HG02678 (cell line): ENCODE data around the gene RNASE1.
"Not testable (repeated sequence)": the region's sequence is repeated elsewhere in the genome, so short reads cannot be mapped to it uniquely, and the experiment has no call there.

Experiments
- ATAC-seq: cut with Tn5 transposase; IDR thresholded peaks from one replicate; pipeline ENCODE4 v1.9.1; 2021; ENCODE audit warnings: mild to moderate bottlenecking, moderate library complexity; ENCODE audit not compliant: unreplicated experiment

The RNASE1 gene

GRCh38 chr14:20802341-20803084 is at the start of gene RNASE1:
RNASE1 (minus strand) TSS chr14:20802844; CDS start chr14:20802068, 776 bp downstream.
- no peak for ATAC-seq

GRCh38 chr14:20848955-20849570 is 46.4 kb upstream of the RNASE1 start:
- no peak for ATAC-seq

- ATAC-seq, result no peak
Measured at GRCh38 chr14:20848316-20848954, 45.8 kb upstream of the RNASE1 start.

GRCh38 chr14:20846560-20846959 is 43.9 kb upstream of the RNASE1 start:
- no peak for ATAC-seq

- no peak for ATAC-seq
Measured at GRCh38 chr14:20841096-20841495, 38.5 kb upstream of the RNASE1 start.

GRCh38 chr14:20837831-20838230 is 35.2 kb upstream of the RNASE1 start:
- ATAC-seq, result no peak

GRCh38 chr14:20836668-20837338 is 34.2 kb upstream of the RNASE1 start:
- ATAC-seq, result no peak

- no peak for ATAC-seq
Measured at GRCh38 chr14:20834899-20835298, 32.3 kb upstream of the RNASE1 start.

- ATAC-seq, result no peak
Measured at GRCh38 chr14:20830831-20831230, 28.2 kb upstream of the RNASE1 start.

- not testable (repeated sequence) for ATAC-seq
Measured at GRCh38 chr14:20828024-20828694, 25.5 kb upstream of the RNASE1 start.

- ATAC-seq, result no peak
Measured at GRCh38 chr14:20827326-20827725, 24.7 kb upstream of the RNASE1 start.

- ATAC-seq, result not testable (repeated sequence)
Measured at GRCh38 chr14:20826666-20827065, 24.0 kb upstream of the RNASE1 start.

GRCh38 chr14:20823859-20824258 is 21.2 kb upstream of the RNASE1 start:
- no peak for ATAC-seq

GRCh38 chr14:20821521-20822108 is 19.0 kb upstream of the RNASE1 start:
- not testable (repeated sequence) for ATAC-seq

GRCh38 chr14:20820063-20820904 is 17.6 kb upstream of the RNASE1 start:
- no peak for ATAC-seq

- no peak for ATAC-seq
Measured at GRCh38 chr14:20818861-20819260, 16.2 kb upstream of the RNASE1 start.

GRCh38 chr14:20815946-20816345 is 13.3 kb upstream of the RNASE1 start:
- ATAC-seq, result not testable (repeated sequence)

- ATAC-seq, result no peak
Measured at GRCh38 chr14:20811986-20812975, 9.6 kb upstream of the RNASE1 start.
